ENCODE results near the gene REV1. TPM values are rescaled to one million over a fixed set of nuclear protein-coding genes. Genes with fewer than 3 reads are reported as not detected.

Gene REV1
- total RNA-seq, 4 donors from 2014 or later: 13.5 to 35.1 (median 17.8) TPM

DNA sequence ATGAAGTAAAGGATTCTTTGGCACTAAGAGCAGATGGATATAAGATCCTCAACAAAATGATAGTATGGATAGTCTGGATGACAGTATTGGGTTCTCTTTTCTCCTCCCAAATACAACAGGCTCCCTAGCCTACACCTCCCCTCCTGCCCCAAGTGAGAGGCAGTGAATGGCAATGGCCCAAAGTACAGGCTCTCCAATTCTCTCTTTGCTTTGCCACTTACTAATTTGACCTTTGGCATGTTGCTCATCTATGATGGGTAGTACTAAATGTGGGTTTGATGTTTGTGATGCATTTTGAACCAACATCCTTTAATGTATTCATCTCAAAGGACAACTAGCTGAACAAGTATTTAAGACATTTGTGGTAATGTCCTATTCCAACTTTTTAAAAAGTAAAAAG, 86.7 kb downstream of the REV1 start:
- intact Hi-C loops (cut with DNase I; ENCODE audit: low total_unique reads) (no loop called here), in situ Hi-C loops (cut with MboI; ENCODE audit: low sequenced_read_pairs in 4 of 4) (no loop called here)
- DNase-seq (no peak), ATAC-seq (no peak)
- peaks cover 23 to 24% of the 10 kb centered on the region in 2 donors for H3K4me1 ChIP-seq
- TF ChIP-seq, protein P1, sequence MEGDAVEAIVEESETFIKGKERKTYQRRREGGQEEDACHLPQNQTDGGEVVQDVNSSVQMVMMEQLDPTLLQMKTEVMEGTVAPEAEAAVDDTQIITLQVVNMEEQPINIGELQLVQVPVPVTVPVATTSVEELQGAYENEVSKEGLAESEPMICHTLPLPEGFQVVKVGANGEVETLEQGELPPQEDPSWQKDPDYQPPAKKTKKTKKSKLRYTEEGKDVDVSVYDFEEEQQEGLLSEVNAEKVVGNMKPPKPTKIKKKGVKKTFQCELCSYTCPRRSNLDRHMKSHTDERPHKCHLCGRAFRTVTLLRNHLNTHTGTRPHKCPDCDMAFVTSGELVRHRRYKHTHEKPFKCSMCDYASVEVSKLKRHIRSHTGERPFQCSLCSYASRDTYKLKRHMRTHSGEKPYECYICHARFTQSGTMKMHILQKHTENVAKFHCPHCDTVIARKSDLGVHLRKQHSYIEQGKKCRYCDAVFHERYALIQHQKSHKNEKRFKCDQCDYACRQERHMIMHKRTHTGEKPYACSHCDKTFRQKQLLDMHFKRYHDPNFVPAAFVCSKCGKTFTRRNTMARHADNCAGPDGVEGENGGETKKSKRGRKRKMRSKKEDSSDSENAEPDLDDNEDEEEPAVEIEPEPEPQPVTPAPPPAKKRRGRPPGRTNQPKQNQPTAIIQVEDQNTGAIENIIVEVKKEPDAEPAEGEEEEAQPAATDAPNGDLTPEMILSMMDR (IDR thresholded peaks at IDR 0.05 in 4 of 5, conservative IDR thresholded peaks at IDR 0.05 in 1 of 5): no peak
- TF ChIP-seq POLR2A (IDR thresholded peaks at IDR 0.05): no peak
- no peak overlapping the region for H3K4me3 ChIP-seq
- H3K36me3 ChIP-seq: peaks cover 0 to 82% of the 10 kb centered on the region in 2 donors
- H3K9me3 ChIP-seq: no peaks in the 10 kb centered on the region
- H3K27ac ChIP-seq: peak overlapping the region in 2 of 4 donors; percentile 79 to 80
- H3K27me3 ChIP-seq: no peaks in the 10 kb centered on the region

DNA sequence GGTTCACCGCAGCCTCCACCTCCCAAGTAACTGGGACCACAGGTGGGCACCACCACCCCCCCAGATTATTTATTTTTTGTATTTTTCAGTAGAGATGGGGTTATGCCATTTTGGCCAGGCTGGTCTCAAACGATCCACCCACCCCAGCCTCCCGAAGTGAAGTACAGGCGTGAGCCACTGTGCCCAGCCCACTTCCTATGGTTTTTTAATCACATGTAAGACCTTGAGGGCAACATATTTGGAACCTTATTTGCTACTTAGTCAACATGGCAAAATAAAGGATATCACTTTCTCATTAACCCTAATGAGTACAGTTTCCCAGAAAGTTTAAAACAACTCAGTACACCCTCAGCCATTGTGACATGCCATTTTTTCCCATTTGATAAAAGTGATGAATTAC, 88.0 kb downstream of the REV1 start:
- Histone ChIP-seq H3K27me3 (no peaks in the 10 kb centered on the region), H3K4me3 (no peak overlapping the region), H3K27ac (peak overlapping the region in 1 of 4 donors; percentile 19), H3K36me3 (peaks cover 0 to 95% of the 10 kb centered on the region in 2 donors), H3K9me3 (no peaks in the 10 kb centered on the region), H3K4me1 (peaks cover 23 to 24% of the 10 kb centered on the region in 2 donors)
- TF ChIP-seq, protein P1 (IDR thresholded peaks at IDR 0.05 in 4 of 5, conservative IDR thresholded peaks at IDR 0.05 in 1 of 5): no peak
- no peak for TF ChIP-seq POLR2A (IDR thresholded peaks at IDR 0.05)
- intact Hi-C loops (cut with DNase I; ENCODE audit: low total_unique reads): no loop called here
- in situ Hi-C loops (cut with MboI; ENCODE audit: low sequenced_read_pairs in 4 of 4): no loop called here
- no peak for DNase-seq
- no peak for ATAC-seq

DNA sequence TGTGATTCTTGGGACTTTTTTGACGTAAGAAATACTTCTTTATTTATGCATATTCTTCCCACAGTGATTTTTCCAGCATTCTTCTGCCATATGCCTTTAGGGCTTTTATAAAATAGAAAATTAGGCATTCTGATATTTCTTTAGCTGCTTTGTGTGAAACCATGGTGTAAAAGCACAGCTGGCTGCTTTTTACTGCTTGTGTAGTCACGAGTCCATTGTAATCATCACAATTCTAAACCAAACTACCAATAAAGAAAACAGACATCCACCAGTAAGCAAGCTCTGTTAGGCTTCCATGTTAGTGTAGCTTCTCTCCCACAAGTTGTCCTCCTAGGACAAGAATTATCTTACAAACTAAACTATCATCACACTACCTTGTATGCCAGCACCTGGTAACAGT, 90.0 kb downstream of the REV1 start:
- TF ChIP-seq POLR2A (IDR thresholded peaks at IDR 0.05): no peak
- TF ChIP-seq, protein P1 (IDR thresholded peaks at IDR 0.05 in 4 of 5, conservative IDR thresholded peaks at IDR 0.05 in 1 of 5): no peak
- Histone ChIP-seq H3K9me3 (no peaks in the 10 kb centered on the region), H3K27ac (peak overlapping the region in 3 of 4 donors; percentile 69 to 77 (median 75)), H3K36me3 (peaks cover 0 to 97% of the 10 kb centered on the region in 2 donors), H3K27me3 (no peaks in the 10 kb centered on the region), H3K4me1 (peaks cover 12 to 14% of the 10 kb centered on the region in 2 donors), H3K4me3 (no peak overlapping the region)
- ATAC-seq: no peak
- intact Hi-C loops (cut with DNase I; ENCODE audit: low total_unique reads): no loop called here
- no peak for DNase-seq
- in situ Hi-C loops (cut with MboI; ENCODE audit: low sequenced_read_pairs in 4 of 4): no loop called here

DNA sequence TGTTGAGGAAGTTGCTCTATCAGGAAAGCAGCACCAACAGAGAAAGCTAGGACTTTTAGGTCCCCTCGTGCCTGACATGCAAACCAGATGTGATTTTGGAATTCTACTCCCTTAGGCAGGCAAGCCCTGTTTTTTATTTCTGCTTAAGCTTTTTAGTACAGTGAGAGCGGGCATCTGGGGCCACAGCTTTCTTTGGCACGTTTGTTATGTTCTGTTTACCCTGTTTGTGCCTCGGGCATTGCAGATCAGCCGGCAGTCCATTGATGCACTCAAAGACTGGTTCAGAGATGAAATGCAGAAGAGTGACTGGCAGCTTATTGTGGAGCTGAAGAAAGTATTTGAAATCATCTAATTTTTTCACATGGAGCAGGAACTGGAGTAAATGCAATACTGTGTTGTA, 90.8 kb downstream of the REV1 start:
- Histone ChIP-seq H3K27me3 (no peaks in the 10 kb centered on the region), H3K27ac (peak overlapping the region; percentile 69 to 77 (median 74)), H3K36me3 (peaks cover 0 to 100% of the 10 kb centered on the region in 2 donors), H3K4me3 (no peak overlapping the region), H3K4me1 (peaks cover 4 to 7% of the 10 kb centered on the region in 2 donors), H3K9me3 (no peaks in the 10 kb centered on the region)
- in situ Hi-C loops (cut with MboI; ENCODE audit: low sequenced_read_pairs in 4 of 4): no loop called here
- DNase-seq (no peak), ATAC-seq (no peak)
- intact Hi-C loops (cut with DNase I; ENCODE audit: low total_unique reads): no loop called here
- TF ChIP-seq, protein P1 (IDR thresholded peaks at IDR 0.05 in 4 of 5, conservative IDR thresholded peaks at IDR 0.05 in 1 of 5): no peak
- TF ChIP-seq POLR2A (IDR thresholded peaks at IDR 0.05): no peak

DNA sequence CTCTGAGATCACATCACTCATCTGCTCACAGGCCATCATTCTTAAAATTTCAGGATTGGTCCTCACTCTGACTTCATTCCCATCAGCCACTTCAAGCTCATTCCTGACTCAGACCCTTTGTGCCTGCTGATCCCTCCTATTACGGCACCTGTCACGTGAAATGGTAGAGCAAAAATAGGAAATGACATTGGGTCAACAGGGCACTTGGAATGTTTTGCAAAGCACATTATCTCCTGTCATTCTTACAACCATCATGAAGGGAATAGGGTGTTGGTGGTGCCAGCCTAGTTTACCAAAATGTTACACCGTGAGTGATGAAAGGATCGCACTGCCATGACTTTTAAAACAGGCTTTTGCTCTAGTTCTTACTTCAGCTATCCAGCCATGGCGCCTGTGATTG, 91.5 kb downstream of the REV1 start:
- Histone ChIP-seq H3K27me3 (no peaks in the 10 kb centered on the region), H3K9me3 (no peaks in the 10 kb centered on the region), H3K4me3 (no peak overlapping the region), H3K36me3 (peaks cover 0 to 100% of the 10 kb centered on the region in 2 donors), H3K27ac (peak overlapping the region; percentile 69 to 77 (median 74)), H3K4me1 (no peaks in the 10 kb centered on the region)
- in situ Hi-C loops (cut with MboI; ENCODE audit: low sequenced_read_pairs in 4 of 4): no loop called here
- no peak for TF ChIP-seq POLR2A (IDR thresholded peaks at IDR 0.05)
- intact Hi-C loops (cut with DNase I; ENCODE audit: low total_unique reads): no loop called here
- no peak for DNase-seq
- peak; percentile 79 to 83 for ATAC-seq
